SK-N-SH (cell line): ENCODE data around the gene KLHL35. TPM values are rescaled to one million over a fixed set of nuclear protein-coding genes. Genes with fewer than 3 reads are reported as not detected.

ENCODE experiments used
- CTCF ChIA-PET: fragments of 300-600, 350-600 bp; formaldehyde crosslinking; extraction: SDS; loops from one replicate; lab custom pipeline; 2021; lab: Yijun Ruan, JAX
- POLR2A ChIA-PET: fragments of 350-600 bp; sonication (Branson Sonifier 250); formaldehyde crosslinking; extraction: SDS; loops from one replicate; lab custom pipeline; 2020; ENCODE audit warnings: antibody characterized with exemption, inconsistent platforms; lab: Yijun Ruan, JAX
- DNase-seq: peaks from one replicate; pipeline ENCODE4 v3.0.0; 2012
- H2AFZ ChIP-seq: fragments of 200-600 bp; sonication (generic); 2 replicates; pipeline ENCODE4 v1.8.1; 2016; ENCODE audit warnings: antibody characterized with exemption, mild to moderate bottlenecking, low read depth
- H3F3A ChIP-seq: fragments of 200-600 bp; sonication (generic); replicated peaks from 2 replicates; pipeline ENCODE3; 2016; ENCODE audit warnings: antibody characterized with exemption, mild to moderate bottlenecking; ENCODE audit not compliant: insufficient read depth
- H3K27ac ChIP-seq, 2 experiments: fragments of 200-500 bp in 1 of 2; fragments of 200-600 bp in 1 of 2; sonication (Bioruptor generic) in 1 of 2; sonication (generic), shearing (Covaris generic) in 1 of 2; 2 replicates each; pipeline versions ENCODE4 v1.5.1 to v1.6.1; 2014 to 2016; ENCODE audit warnings: low read depth in 2 of 2, inconsistent platforms in 1 of 2, low read length in 1 of 2, mild to moderate bottlenecking in 1 of 2, mixed read lengths in 1 of 2
- H3K27me3 ChIP-seq: fragments of 200-600 bp; sonication (generic), shearing (Covaris generic); 2 replicates; pipeline ENCODE4 v1.6.1; 2016; ENCODE audit warnings: mixed run types; ENCODE audit not compliant: insufficient read depth
- H3K36me3 ChIP-seq, 2 experiments: fragments of 200-500 bp in 1 of 2; fragments of 200-600 bp in 1 of 2; sonication (Bioruptor generic) in 1 of 2; sonication (generic) in 1 of 2; replicated peaks in 1 of 2; 2 replicates each; pipeline versions ENCODE3 to v1.5.1; 2014 to 2016; ENCODE audit warnings: low read length in 1 of 2, mild to moderate bottlenecking in 1 of 2; ENCODE audit not compliant: insufficient read depth in 2 of 2, control insufficient read depth in 1 of 2
- H3K4me1 ChIP-seq, 2 experiments: fragments of 200-500 bp in 1 of 2; fragments of 200-600 bp in 1 of 2; sonication (Bioruptor generic) in 1 of 2; sonication (generic), shearing (Covaris generic) in 1 of 2; 2 replicates each; pipeline versions ENCODE4 v1.5.1 to v1.6.1; 2014 to 2016; ENCODE audit warnings: low read depth in 1 of 2, low read length in 1 of 2, mixed run types in 1 of 2; ENCODE audit not compliant: insufficient read depth in 2 of 2, control insufficient read depth in 1 of 2
- H3K4me2 ChIP-seq: fragments of 200-600 bp; sonication (generic), shearing (Covaris generic); 2 replicates; pipeline ENCODE4 v1.6.1; 2017; ENCODE audit warnings: mixed run types
- H3K4me3 ChIP-seq, 2 experiments: fragments of 200-500 bp in 1 of 2; fragments of 200-600 bp in 1 of 2; sonication (Bioruptor generic) in 1 of 2; sonication (generic), shearing (Covaris generic) in 1 of 2; 2 replicates each; pipeline versions ENCODE4 v1.5.1 to v1.8.1; 2014 to 2016; ENCODE audit warnings: low read depth in 2 of 2, inconsistent platforms in 1 of 2, low read length in 1 of 2, mild to moderate bottlenecking in 1 of 2, mixed read lengths in 1 of 2, moderate library complexity in 1 of 2
- H3K79me2 ChIP-seq: fragments of 200-600 bp; sonication (generic); 2 replicates; pipeline ENCODE4 v1.8.1; 2017; ENCODE audit warnings: mild to moderate bottlenecking; ENCODE audit not compliant: insufficient read depth
- H3K9ac ChIP-seq: fragments of 200-600 bp; sonication (generic); 2 replicates; pipeline ENCODE4 v1.6.1; 2017; ENCODE audit warnings: mixed run types
- H3K9me2 ChIP-seq: fragments of 200-600 bp; sonication (generic); 2 replicates; pipeline ENCODE4 v1.6.1; 2017; ENCODE audit warnings: mixed run types
- H3K9me3 ChIP-seq: fragments of 200-600 bp; sonication (generic); 2 replicates; pipeline ENCODE4 v1.6.1; 2017; ENCODE audit warnings: mixed run types, mild to moderate bottlenecking, moderate library complexity
- H4K20me1 ChIP-seq: fragments of 200-600 bp; sonication (generic); 2 replicates; pipeline ENCODE4 v1.6.1; 2017; ENCODE audit warnings: mild to moderate bottlenecking, mixed run types; ENCODE audit not compliant: insufficient read depth
- ELF1 ChIP-seq: IDR thresholded peaks from 2 replicates; pipeline ENCODE4 v1.4.0; 2012
- EP300 ChIP-seq, 2 experiments: IDR thresholded peaks; 2 replicates each; pipeline versions ENCODE4 v1.4.0 to v1.6.1; 2012; ENCODE audit warnings: borderline replicate concordance in 1 of 2, low read depth in 1 of 2, low read length in 1 of 2
- FOXJ3 ChIP-seq: sonication (generic); formaldehyde crosslinking; IDR thresholded peaks from 2 replicates; pipeline ENCODE4 v1.5.1; 2020; ENCODE audit warnings: mild to moderate bottlenecking, missing genetic modification reagents
- FOXM1 ChIP-seq: IDR thresholded peaks from 2 replicates; pipeline ENCODE4 v1.4.0; 2012; ENCODE audit warnings: low read depth, mild to moderate bottlenecking
- GABPA ChIP-seq: IDR thresholded peaks from 2 replicates; pipeline ENCODE4 v1.4.0; 2012; ENCODE audit warnings: low read depth, mild to moderate bottlenecking
- MEF2A ChIP-seq: IDR thresholded peaks from 2 replicates; pipeline ENCODE4 v1.4.0; 2012; ENCODE audit warnings: low read depth, borderline replicate concordance
- NRF1 ChIP-seq: IDR thresholded peaks from 2 replicates; pipeline ENCODE4 v1.6.1; 2012; ENCODE audit warnings: low read depth, mild to moderate bottlenecking, low read length
- RAD21 ChIP-seq: IDR thresholded peaks from 2 replicates; pipeline ENCODE4 v1.6.1; 2012; ENCODE audit warnings: mild to moderate bottlenecking, low read length
- RCOR1 ChIP-seq: fragments of 150-350 bp; IDR thresholded peaks from 2 replicates; pipeline ENCODE4 v1.6.1; 2017; ENCODE audit warnings: antibody characterized with exemption, low read length
- REST ChIP-seq: IDR thresholded peaks from 2 replicates; pipeline ENCODE4 v1.6.1; 2012; ENCODE audit warnings: mild to moderate bottlenecking, low read depth, low read length, moderate library complexity
- RXRA ChIP-seq: IDR thresholded peaks from 2 replicates; pipeline ENCODE4 v1.4.0; 2012; ENCODE audit warnings: low read depth, mild to moderate bottlenecking, borderline replicate concordance
- TAF1 ChIP-seq: IDR thresholded peaks from 2 replicates; pipeline ENCODE4 v1.6.1; 2012; ENCODE audit warnings: low read depth, mild to moderate bottlenecking, low read length, moderate library complexity, borderline replicate concordance
- WGBS: methylation state at CpG from one replicate; pipeline ENCODE4 v1.1.6; 2017; ENCODE audit warnings: low lambda C conversion rate; 5-methylcytosine and 5-hydroxymethylcytosine counted together
- polyA plus RNA-seq, 3 experiments: library from polyadenylated mRNA; depleted of rRNA; stranded (reverse); fragments of >200 nt; gene quantifications; 2 replicates each; pipeline ENCODE4 v1.2.3, GENCODE V29; 2012
- TF ChIP-seq, protein P1 (sequence below): fragments of 150-350 bp; IDR thresholded peaks from 2 replicates; pipeline ENCODE4 v1.6.1; 2017; ENCODE audit warnings: antibody characterized with exemption, low read length, low read depth, borderline replicate concordance

The KLHL35 gene
- polyA plus RNA-seq, 1 of the 3 experiments (the other 2 are of a cell fraction) = 1.7 TPM

GRCh38 chr11:75435571-75435925 lies 2.5 kb upstream of the KLHL35 start (continued):
- no peak for TF ChIP-seq REST
- TF ChIP-seq MEF2A = no peak
- TF ChIP-seq FOXJ3 = no peak
- no peak for TF ChIP-seq GABPA
- no peak for TF ChIP-seq FOXM1
- no peak for TF ChIP-seq ELF1

- no peaks in the 10 kb centered on the region for H3K36me3 ChIP-seq
- no peak for DNase-seq
- ChIA-PET POLR2A (no interaction called here), CTCF (interaction anchor here (1.1 to 9.0 kb wide), 5 partner anchors 10 to 90 kb away, joined by 3 to 54 read pairs (median 4); partner anchors contain the start of gene GDPD5)
- H4K20me1 ChIP-seq = no peaks in the 10 kb centered on the region
- no peaks in the 10 kb centered on the region for H3K79me2 ChIP-seq
- no peaks in the 10 kb centered on the region for H3F3A ChIP-seq
- no peak overlapping the region for H3K9ac ChIP-seq
- H2AFZ ChIP-seq = no peak overlapping the region
- H3K4me2 ChIP-seq = no peak overlapping the region
- H3K9me2 ChIP-seq = no peaks in the 10 kb centered on the region
- no peak overlapping the region for H3K4me3 ChIP-seq
- TF ChIP-seq TAF1 (no peak), EP300 (IDR thresholded peaks at IDR 0.05; ENCODE audit: borderline replicate concordance in 1 of 2, low read depth in 1 of 2, low read length in 1 of 2) (no peak), RAD21 (no peak), NRF1 (no peak), RXRA (no peak), RCOR1 (no peak)
- TF ChIP-seq, protein P1, sequence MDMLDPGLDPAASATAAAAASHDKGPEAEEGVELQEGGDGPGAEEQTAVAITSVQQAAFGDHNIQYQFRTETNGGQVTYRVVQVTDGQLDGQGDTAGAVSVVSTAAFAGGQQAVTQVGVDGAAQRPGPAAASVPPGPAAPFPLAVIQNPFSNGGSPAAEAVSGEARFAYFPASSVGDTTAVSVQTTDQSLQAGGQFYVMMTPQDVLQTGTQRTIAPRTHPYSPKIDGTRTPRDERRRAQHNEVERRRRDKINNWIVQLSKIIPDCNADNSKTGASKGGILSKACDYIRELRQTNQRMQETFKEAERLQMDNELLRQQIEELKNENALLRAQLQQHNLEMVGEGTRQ = no peak
- TF ChIP-seq, all 33 proteins: peak for 0
- H3K27ac ChIP-seq = no peak overlapping the region
- WGBS = 53% methylated on average over 3 of the region's 12 CpGs
- peaks cover 9% of the 10 kb centered on the region for H3K27me3 ChIP-seq
- peaks cover 0 to 4% of the 10 kb centered on the region in 2 experiments; a peak in 1 of 4 replicates for H3K4me1 ChIP-seq
- H3K9me3 ChIP-seq = no peaks in the 10 kb centered on the region
These were observed 2.0 kb upstream of the KLHL35 start for GRCh38 chr11:75434886-75435570.
